Common myeloid progenitor, CD34-positive (primary cell): Measurements from ENCODE around the gene OTOL1.
A peak's percentile ranks its signal among the peaks of the same experiment; 100 is the strongest.

ENCODE experiments used
- CTCF ChIA-PET: fragments of 350-600 bp; sonication (Branson Sonifier 250); formaldehyde crosslinking; loops from one replicate; lab custom pipeline; 2021; ENCODE audit warnings: antibody characterized with exemption; lab: Charles Lee
- POLR2A ChIA-PET: fragments of 350-600 bp; sonication (Branson Sonifier 250); formaldehyde crosslinking; loops from one replicate; lab custom pipeline; 2021; ENCODE audit warnings: antibody characterized with exemption; lab: Charles Lee
- DNase-seq, 3 donors: peaks; one replicate each; pipeline versions ENCODE4 v3.0.0 to v3.0.0-alpha.2; 2013
- H3K27ac ChIP-seq, 2 experiments: 1 replicate in 1 of 2; 2 replicates in 1 of 2; pipeline ENCODE4 v1.7.0; 2013; ENCODE audit warnings: inconsistent platforms in 2 of 2, low read length in 2 of 2, mild to moderate bottlenecking in 2 of 2, low read depth in 1 of 2, moderate library complexity in 1 of 2; ENCODE audit not compliant: severe bottlenecking in 2 of 2, insufficient read depth in 1 of 2, poor library complexity in 1 of 2
- H3K27me3 ChIP-seq, 5 experiments: replicated peaks in 2 of 5; 1 replicate in 3 of 5; 2 replicates in 2 of 5; pipeline versions ENCODE4 v1.6.1 to v1.7.0; 2013; ENCODE audit warnings: low read length in 4 of 5, mild to moderate bottlenecking in 2 of 5, moderate library complexity in 2 of 5, inconsistent platforms in 1 of 5; ENCODE audit not compliant: insufficient read depth in 5 of 5, control insufficient read depth in 4 of 5
- H3K36me3 ChIP-seq, 4 experiments: 1 replicate in 2 of 4; 2 replicates in 2 of 4; pipeline versions ENCODE4 v1.6.1 to v1.7.0; 2013; ENCODE audit warnings: low read length in 3 of 4, control low read depth in 1 of 4, mild to moderate bottlenecking in 1 of 4; ENCODE audit not compliant: control insufficient read depth in 4 of 4, insufficient read depth in 4 of 4
- H3K4me1 ChIP-seq, 4 experiments: 1 replicate in 3 of 4; 2 replicates in 1 of 4; pipeline versions ENCODE4 v1.6.1 to v1.7.1; 2013; ENCODE audit warnings: low read length in 3 of 4, mild to moderate bottlenecking in 3 of 4, control low read depth in 1 of 4, inconsistent platforms in 1 of 4, moderate library complexity in 1 of 4; ENCODE audit not compliant: control insufficient read depth in 4 of 4, insufficient read depth in 4 of 4; ENCODE audit errors: control extremely low read depth in 1 of 4
- H3K4me3 ChIP-seq, 7 experiments: 1 replicate in 4 of 7; 2 replicates in 3 of 7; pipeline versions ENCODE4 v1.5.1 to v1.7.0; 2013; ENCODE audit warnings: mild to moderate bottlenecking in 7 of 7, low read length in 6 of 7, moderate library complexity in 6 of 7, inconsistent platforms in 2 of 7, low read depth in 2 of 7, control low read depth in 1 of 7; ENCODE audit not compliant: insufficient read depth in 4 of 7, control insufficient read depth in 1 of 7; ENCODE audit errors: extremely low read depth in 1 of 7
- H3K9me3 ChIP-seq, 5 experiments: 1 replicate in 4 of 5; 2 replicates in 1 of 5; pipeline versions ENCODE4 v1.6.1 to v1.7.1; 2013; ENCODE audit warnings: low read length in 4 of 5, mild to moderate bottlenecking in 2 of 5, inconsistent platforms in 1 of 5, low read depth in 1 of 5, moderate library complexity in 1 of 5; ENCODE audit not compliant: control insufficient read depth in 4 of 5, insufficient read depth in 2 of 5; ENCODE audit errors: control extremely low read depth in 1 of 5
- WGBS: methylation state at CpG from one replicate; pipeline ENCODE4 v1.1.5; 2013; ENCODE audit not compliant: insufficient coverage; 5-methylcytosine and 5-hydroxymethylcytosine counted together

OTOL1 gene

DNA sequence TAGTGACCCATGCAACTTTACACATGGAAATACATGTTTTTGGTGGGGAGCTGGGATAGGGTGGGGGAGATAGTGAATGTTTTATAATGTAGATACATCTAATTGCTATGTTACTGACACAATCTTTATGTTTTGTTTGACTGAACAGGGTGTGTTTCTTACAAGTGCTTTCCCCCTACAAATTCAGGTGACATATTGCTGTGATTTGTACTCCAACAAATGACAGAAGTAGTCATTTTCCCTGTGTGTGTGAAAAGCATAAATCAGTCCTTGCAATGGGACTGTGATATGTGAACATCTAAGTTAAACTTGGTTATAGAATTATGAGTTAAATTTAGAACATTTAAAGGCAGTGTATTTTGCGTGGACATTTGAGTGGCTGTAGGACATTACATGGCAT lies 27.3 kb downstream of the OTOL1 start:
- DNase-seq: no peak
- ChIA-PET POLR2A (no interaction called here), CTCF (no interaction called here)
- Histone ChIP-seq H3K4me1 (no peaks in the 10 kb centered on the region), H3K9me3 (no peaks in the 10 kb centered on the region), H3K36me3 (no peaks in the 10 kb centered on the region), H3K4me3 (no peak overlapping the region), H3K27me3 (peaks cover 0 to 2% (median 0%) of the 10 kb centered on the region in 5 experiments), H3K27ac (no peak overlapping the region)
- WGBS: 100% methylated on average over 1 of the region's 1 CpG

GRCh38 chr3:161531930-161532329 lies 35.3 kb downstream of the OTOL1 start:
- CTCF ChIA-PET: no interaction called here
- Histone ChIP-seq H3K36me3 (no peaks in the 10 kb centered on the region), H3K4me1 (no peaks in the 10 kb centered on the region), H3K9me3 (no peaks in the 10 kb centered on the region), H3K27me3 (no peaks in the 10 kb centered on the region), H3K27ac (no peak overlapping the region), H3K4me3 (no peak overlapping the region)
- POLR2A ChIA-PET: no interaction called here
- no peak for DNase-seq
- WGBS: 89% methylated on average over 1 of the region's 1 CpG

- ChIA-PET CTCF (no interaction called here), POLR2A (no interaction called here)
- no peaks in the 10 kb centered on the region for H3K36me3 ChIP-seq
- 83% methylated on average over 1 of the region's 1 CpG for WGBS
- no peaks in the 10 kb centered on the region for H3K4me1 ChIP-seq
- peak in 2 of 3 donors; percentile 47 to 50 for DNase-seq
- H3K27me3 ChIP-seq: no peaks in the 10 kb centered on the region
- no peaks in the 10 kb centered on the region for H3K9me3 ChIP-seq
- H3K4me3 ChIP-seq: no peak overlapping the region
- no peak overlapping the region for H3K27ac ChIP-seq
Observed at GRCh38 chr3:161540594-161540993, 44.0 kb downstream of the OTOL1 start.

DNA sequence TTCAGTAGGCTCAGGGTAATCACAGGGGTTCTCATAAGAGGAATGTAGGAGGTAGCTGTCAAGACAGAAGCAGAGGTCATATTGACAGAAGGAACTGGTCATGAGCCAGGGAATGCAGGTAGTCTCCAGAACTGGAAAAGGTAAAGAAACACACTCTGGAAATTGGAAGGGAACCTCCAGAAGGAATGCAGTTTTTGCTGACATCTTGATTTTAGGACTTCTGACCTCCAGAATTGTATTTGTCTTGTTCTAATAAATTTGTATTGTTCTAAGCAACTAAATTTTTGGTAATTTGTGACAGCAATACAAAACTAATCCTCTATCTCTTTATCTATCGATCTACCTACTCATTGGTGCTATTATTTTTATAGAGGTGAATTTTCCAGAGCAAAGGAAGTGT lies 49.2 kb downstream of the OTOL1 start:
- H3K9me3 ChIP-seq: no peaks in the 10 kb centered on the region
- DNase-seq: no peak
- H3K4me1 ChIP-seq: peaks cover 0 to 3% (median 0%) of the 10 kb centered on the region in 4 experiments
- no CpG with 5 or more reads among the region's 1 CpG for WGBS
- no peaks in the 10 kb centered on the region for H3K36me3 ChIP-seq
- H3K27me3 ChIP-seq: no peaks in the 10 kb centered on the region
- CTCF ChIA-PET: no interaction called here
- no peak overlapping the region for H3K27ac ChIP-seq
- H3K4me3 ChIP-seq: no peak overlapping the region
- POLR2A ChIA-PET: no interaction called here

GRCh38 chr3:161548301-161548700 lies 51.7 kb downstream of the OTOL1 start:
- Histone ChIP-seq H3K9me3 (no peaks in the 10 kb centered on the region), H3K27ac (no peak overlapping the region), H3K4me3 (no peak overlapping the region), H3K4me1 (peaks cover 0 to 3% (median 0%) of the 10 kb centered on the region in 4 experiments), H3K36me3 (no peaks in the 10 kb centered on the region), H3K27me3 (no peaks in the 10 kb centered on the region)
- DNase-seq: peak; percentile 9 to 69 (median 57)
- POLR2A ChIA-PET: no interaction called here
- CTCF ChIA-PET: no interaction called here
- 60% methylated on average over 1 of the region's 4 CpGs for WGBS

GRCh38 chr3:161549261-161549660 lies 52.7 kb downstream of the OTOL1 start:
- Histone ChIP-seq H3K36me3 (no peaks in the 10 kb centered on the region), H3K4me3 (no peak overlapping the region), H3K27ac (no peak overlapping the region), H3K4me1 (peaks cover 0 to 3% (median 0%) of the 10 kb centered on the region in 4 experiments), H3K27me3 (no peaks in the 10 kb centered on the region), H3K9me3 (no peaks in the 10 kb centered on the region)
- 100% methylated on average over 1 of the region's 1 CpG for WGBS
- DNase-seq: peak in 1 of 3 donors; percentile 27
- ChIA-PET CTCF (no interaction called here), POLR2A (interaction anchor here (0.6 kb wide), 1 partner anchor 272 kb away, joined by 3 read pairs; no protein-coding TSS in a partner anchor)

DNA sequence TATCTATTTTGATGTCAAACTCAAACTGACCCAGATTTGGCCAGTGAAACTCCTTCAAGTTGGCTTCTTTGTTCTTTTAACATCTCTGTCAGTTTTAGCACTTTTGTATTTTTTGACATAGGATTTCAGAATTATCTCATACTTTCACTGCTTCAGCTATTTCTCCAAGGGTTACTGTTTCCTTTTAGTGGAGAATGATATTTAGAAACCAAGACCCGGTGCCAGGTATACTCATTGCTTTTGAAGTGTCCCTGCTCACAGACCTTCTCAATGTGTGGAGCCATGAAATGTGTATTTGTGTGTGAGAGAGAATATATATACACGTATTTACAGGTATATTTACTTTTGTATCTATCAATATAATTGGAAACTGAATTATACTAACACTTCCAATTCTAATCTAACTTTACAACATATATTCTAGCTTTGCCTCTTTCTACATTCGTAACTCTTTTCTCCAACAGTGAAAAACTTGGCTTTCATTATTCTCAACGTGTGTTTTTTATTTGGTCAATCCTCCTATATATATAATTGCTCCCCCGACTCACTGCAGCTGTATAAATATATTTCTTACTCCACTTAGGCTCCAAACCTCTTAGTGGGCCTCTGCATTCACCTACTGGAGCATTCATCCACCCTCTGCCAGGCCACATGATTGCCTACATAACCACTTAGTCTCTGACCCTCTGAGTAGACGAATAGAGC lies 54.0 kb downstream of the OTOL1 start:
- WGBS: 90% methylated on average over 4 of the region's 6 CpGs
- CTCF ChIA-PET: no interaction called here
- POLR2A ChIA-PET: no interaction called here
- no peaks in the 10 kb centered on the region for H3K27me3 ChIP-seq
- DNase-seq: no peak
- no peak overlapping the region for H3K27ac ChIP-seq
- H3K36me3 ChIP-seq: no peaks in the 10 kb centered on the region
- H3K4me1 ChIP-seq: peaks cover 0 to 3% (median 0%) of the 10 kb centered on the region in 4 experiments
- no peak overlapping the region for H3K4me3 ChIP-seq
- no peaks in the 10 kb centered on the region for H3K9me3 ChIP-seq
